NB4 (cell line): ENCODE results near the gene HES1.
A peak's percentile ranks its signal among the peaks of the same experiment; 100 is the strongest.
"Not testable (repeated sequence)": the region's sequence is repeated elsewhere in the genome, so short reads cannot be mapped to it uniquely, and the experiment has no call there.

Experiments
- DNase-seq: peaks from one replicate; pipeline ENCODE4 v3.0.0; 2010; ENCODE audit warnings: low read depth
- H3K4me3 ChIP-seq: one replicate; pipeline ENCODE4 v1.5.1; 2011; ENCODE audit warnings: mild to moderate bottlenecking, low read depth, low read length, moderate library complexity
- MAX ChIP-seq: IDR thresholded peaks from 2 replicates; pipeline ENCODE4 v1.6.1; 2011; ENCODE audit warnings: low read depth, low read length
- MYC ChIP-seq: IDR thresholded peaks from 2 replicates; pipeline ENCODE4 v1.6.1; 2011; ENCODE audit warnings: low read depth, low read length
- POLR2A ChIP-seq: IDR thresholded peaks from 2 replicates; pipeline ENCODE4 v1.6.1; 2011; ENCODE audit warnings: mild to moderate bottlenecking; ENCODE audit not compliant: insufficient read length; ENCODE audit errors: extremely low read depth
- TF ChIP-seq, protein P1 (sequence below): IDR thresholded peaks from one replicate; pipeline ENCODE4 v1.5.1; 2012; ENCODE audit warnings: low read depth, low read length

HES1 gene

GRCh38 chr3:194128202-194128918 lies 7.6 kb upstream of the HES1 start:
- TF ChIP-seq MAX (no peak), MYC (no peak), POLR2A (no peak)
- TF ChIP-seq, protein P1, sequence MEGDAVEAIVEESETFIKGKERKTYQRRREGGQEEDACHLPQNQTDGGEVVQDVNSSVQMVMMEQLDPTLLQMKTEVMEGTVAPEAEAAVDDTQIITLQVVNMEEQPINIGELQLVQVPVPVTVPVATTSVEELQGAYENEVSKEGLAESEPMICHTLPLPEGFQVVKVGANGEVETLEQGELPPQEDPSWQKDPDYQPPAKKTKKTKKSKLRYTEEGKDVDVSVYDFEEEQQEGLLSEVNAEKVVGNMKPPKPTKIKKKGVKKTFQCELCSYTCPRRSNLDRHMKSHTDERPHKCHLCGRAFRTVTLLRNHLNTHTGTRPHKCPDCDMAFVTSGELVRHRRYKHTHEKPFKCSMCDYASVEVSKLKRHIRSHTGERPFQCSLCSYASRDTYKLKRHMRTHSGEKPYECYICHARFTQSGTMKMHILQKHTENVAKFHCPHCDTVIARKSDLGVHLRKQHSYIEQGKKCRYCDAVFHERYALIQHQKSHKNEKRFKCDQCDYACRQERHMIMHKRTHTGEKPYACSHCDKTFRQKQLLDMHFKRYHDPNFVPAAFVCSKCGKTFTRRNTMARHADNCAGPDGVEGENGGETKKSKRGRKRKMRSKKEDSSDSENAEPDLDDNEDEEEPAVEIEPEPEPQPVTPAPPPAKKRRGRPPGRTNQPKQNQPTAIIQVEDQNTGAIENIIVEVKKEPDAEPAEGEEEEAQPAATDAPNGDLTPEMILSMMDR: no peak
- no peak overlapping the region for H3K4me3 ChIP-seq
- no peak for DNase-seq

GRCh38 chr3:194128919-194129295 lies 7.0 kb upstream of the HES1 start:
- not testable (repeated sequence) for H3K4me3 ChIP-seq, DNase-seq

DNA sequence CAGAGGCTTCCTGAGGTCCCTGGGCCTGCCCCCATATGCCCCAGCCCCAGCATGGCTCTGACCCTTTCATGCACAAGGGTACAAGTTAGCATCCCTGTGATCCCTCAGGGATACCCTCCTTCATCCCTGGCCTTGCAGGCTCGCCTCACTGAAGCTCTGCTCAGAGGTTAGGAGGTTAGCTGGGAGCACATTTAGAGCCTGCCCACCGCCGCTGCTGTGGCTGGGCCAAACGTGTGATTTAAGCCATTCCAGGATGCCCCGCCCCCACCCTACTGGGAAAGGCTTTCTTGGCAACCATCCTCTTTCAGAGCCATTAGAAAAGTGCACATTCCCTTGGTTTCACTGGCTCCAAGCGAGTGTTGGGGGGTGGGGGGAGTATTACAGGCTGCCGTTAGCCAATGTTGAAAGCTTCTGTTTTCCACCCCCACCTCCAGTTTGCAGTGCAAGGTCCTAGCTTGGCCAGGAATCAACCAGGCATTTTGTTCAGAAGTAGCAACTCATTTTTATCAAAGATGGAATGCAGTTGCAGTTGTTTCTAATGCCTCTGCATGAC lies 6.3 kb upstream of the HES1 start:
- H3K4me3 ChIP-seq: no peak overlapping the region
- DNase-seq: peak; percentile 38
- TF ChIP-seq, protein P1: no peak
- TF ChIP-seq POLR2A (no peak), MAX (no peak), MYC (no peak)

- H3K4me3 ChIP-seq: no peak overlapping the region
Measured at GRCh38 chr3:194130188-194130587, 5.8 kb upstream of the HES1 start.

GRCh38 chr3:194130807-194131589 lies 5.0 kb upstream of the HES1 start:
- no peak overlapping the region for H3K4me3 ChIP-seq
- DNase-seq: no peak
- TF ChIP-seq MYC (no peak), MAX (no peak), POLR2A (no peak)
- TF ChIP-seq, protein P1: no peak

More at GRCh38 chr3:194130188-194130587, 5.8 kb upstream of the HES1 start:
- DNase-seq: peak; percentile 77
- TF ChIP-seq MYC (0 out of 2 replicates have a peak, but pooled peaks have one; percentile 9), POLR2A (no peak)

DNA sequence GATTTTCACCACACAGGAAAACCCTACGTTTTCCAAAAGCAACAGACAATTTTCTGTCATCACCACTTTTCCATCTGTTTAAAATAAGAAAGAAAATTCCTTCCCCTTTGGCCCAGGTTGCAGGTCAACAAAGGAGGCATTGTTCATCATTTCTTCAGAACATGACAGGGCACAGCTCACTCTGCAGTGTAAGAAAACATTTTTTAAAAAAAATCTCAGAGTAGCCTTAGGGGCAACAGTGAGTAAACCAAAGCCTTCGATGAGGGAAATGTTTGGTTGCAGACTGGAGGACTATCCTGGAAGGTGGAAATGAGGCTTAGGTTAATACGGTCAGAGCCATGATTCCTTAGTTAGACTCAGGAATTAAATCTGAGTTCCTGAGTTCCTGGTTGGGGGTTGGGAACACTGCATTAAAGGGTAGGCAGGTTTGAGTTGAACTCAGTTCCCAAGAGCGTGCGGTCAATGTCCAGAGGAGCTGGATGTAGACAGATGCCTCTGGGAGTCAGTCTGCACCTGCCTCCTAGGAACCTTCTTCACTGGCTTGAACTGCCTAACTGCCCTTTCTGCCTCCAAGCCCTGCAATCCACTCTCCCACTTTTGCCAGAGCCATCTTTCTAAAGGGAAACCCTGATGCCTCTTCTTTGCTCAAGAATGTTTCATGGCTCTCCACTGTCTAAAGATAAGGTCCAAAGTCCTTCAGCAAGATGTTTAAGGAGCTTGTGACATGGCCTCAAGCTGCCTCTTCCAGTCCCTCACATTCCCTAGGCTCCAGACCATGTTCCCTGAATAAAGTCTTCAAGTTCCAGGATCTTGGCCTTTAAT lies 3.3 kb upstream of the HES1 start:
- no peak overlapping the region for H3K4me3 ChIP-seq
- no peak for DNase-seq
- no peak for TF ChIP-seq MAX
- TF ChIP-seq POLR2A: no peak
- TF ChIP-seq, protein P1: no peak
- no peak for TF ChIP-seq MYC
